HEK293 (cell line): ENCODE measurements around the gene TOR1AIP2.

Experiments
- HIC1 ChIP-seq: fragments of 450-650 bp; formaldehyde crosslinking; IDR thresholded peaks from 2 replicates; pipeline ENCODE4 v1.5.1; 2016; ENCODE audit warnings: missing biosample characterization, missing genetic modification characterization
- ZNF335 ChIP-seq: fragments of 450-650 bp; formaldehyde crosslinking; conservative IDR thresholded peaks from 2 replicates; pipeline ENCODE4 v1.5.1; 2016; ENCODE audit warnings: missing biosample characterization, missing genetic modification characterization
- ZNF37A ChIP-seq: fragments of 450-650 bp; IDR thresholded peaks from 2 replicates; pipeline ENCODE4 v1.5.1; 2018; ENCODE audit warnings: missing biosample characterization, missing genetic modification characterization
- ZSCAN5A ChIP-seq: fragments of 450-650 bp; formaldehyde crosslinking; IDR thresholded peaks from 2 replicates; pipeline ENCODE4 v1.5.1; 2016; ENCODE audit warnings: missing biosample characterization, missing genetic modification characterization
- TF ChIP-seq, protein P1 (sequence below): fragments of 450-650 bp; formaldehyde crosslinking; IDR thresholded peaks from 2 replicates; pipeline ENCODE4 v1.5.1; 2016; ENCODE audit warnings: missing biosample characterization, missing genetic modification characterization

DNA sequence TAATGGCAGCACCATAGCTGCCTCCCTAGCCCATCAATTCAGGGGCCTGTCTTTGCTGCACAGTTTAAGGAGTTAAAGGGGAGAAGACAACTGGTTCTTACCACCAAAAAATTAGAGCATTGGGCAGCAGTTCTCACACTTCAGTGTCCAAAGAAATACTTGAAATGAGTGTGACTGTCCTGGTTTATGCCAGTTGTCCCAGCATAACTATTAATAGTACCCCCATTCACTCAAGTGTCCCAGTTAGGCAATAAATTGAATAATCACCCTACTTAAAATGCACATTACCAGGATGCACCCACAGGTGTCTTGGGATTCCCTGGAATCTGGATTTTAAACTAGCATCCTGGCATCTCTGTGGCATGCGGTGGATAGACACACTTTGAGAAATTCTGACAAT is 83.5 kb downstream of the TOR1AIP2 start:
- TF ChIP-seq, protein P1, sequence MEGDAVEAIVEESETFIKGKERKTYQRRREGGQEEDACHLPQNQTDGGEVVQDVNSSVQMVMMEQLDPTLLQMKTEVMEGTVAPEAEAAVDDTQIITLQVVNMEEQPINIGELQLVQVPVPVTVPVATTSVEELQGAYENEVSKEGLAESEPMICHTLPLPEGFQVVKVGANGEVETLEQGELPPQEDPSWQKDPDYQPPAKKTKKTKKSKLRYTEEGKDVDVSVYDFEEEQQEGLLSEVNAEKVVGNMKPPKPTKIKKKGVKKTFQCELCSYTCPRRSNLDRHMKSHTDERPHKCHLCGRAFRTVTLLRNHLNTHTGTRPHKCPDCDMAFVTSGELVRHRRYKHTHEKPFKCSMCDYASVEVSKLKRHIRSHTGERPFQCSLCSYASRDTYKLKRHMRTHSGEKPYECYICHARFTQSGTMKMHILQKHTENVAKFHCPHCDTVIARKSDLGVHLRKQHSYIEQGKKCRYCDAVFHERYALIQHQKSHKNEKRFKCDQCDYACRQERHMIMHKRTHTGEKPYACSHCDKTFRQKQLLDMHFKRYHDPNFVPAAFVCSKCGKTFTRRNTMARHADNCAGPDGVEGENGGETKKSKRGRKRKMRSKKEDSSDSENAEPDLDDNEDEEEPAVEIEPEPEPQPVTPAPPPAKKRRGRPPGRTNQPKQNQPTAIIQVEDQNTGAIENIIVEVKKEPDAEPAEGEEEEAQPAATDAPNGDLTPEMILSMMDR (tag by site-specific recombination), result no peak
- TF ChIP-seq ZSCAN5A (tag by site-specific recombination), result no peak
- TF ChIP-seq ZNF335, result no peak
- TF ChIP-seq ZNF37A (tag by site-specific recombination), result no peak
- no peak for TF ChIP-seq HIC1
